Mesendoderm (in vitro differentiated cells): Measurements from ENCODE around the gene PIBF1.
"Not testable (repeated sequence)": the region's sequence is repeated elsewhere in the genome, so short reads cannot be mapped to it uniquely, and the experiment has no call there.

Experiments
- DNase-seq: peaks from one replicate; pipeline ENCODE4 v3.0.0; 2013
- H2AK5ac ChIP-seq: 2 replicates; pipeline ENCODE4 v1.6.1; 2013; ENCODE audit warnings: low read length, inconsistent platforms
- H2BK120ac ChIP-seq: 2 replicates; pipeline ENCODE4 v1.6.1; 2013; ENCODE audit warnings: low read depth, mild to moderate bottlenecking, low read length, moderate library complexity, mixed read lengths
- H2BK15ac ChIP-seq: replicated peaks from 2 replicates; pipeline ENCODE4 v1.6.1; 2013; ENCODE audit warnings: low read depth, mild to moderate bottlenecking, moderate library complexity
- H2BK5ac ChIP-seq: 2 replicates; pipeline ENCODE4 v1.6.1; 2013; ENCODE audit warnings: low read length, inconsistent platforms
- H3K18ac ChIP-seq: 2 replicates; pipeline ENCODE4 v1.6.1; 2013; ENCODE audit warnings: mild to moderate bottlenecking, low read length, mixed read lengths
- H3K23ac ChIP-seq: one replicate; pipeline ENCODE4 v1.6.1; 2013; ENCODE audit warnings: low read length
- H3K27ac ChIP-seq: 2 replicates; pipeline ENCODE4 v1.5.1; 2013; ENCODE audit warnings: low read depth, mild to moderate bottlenecking, inconsistent platforms, low read length, moderate library complexity
- H3K27me3 ChIP-seq: 2 replicates; pipeline ENCODE4 v1.6.1; 2013; ENCODE audit warnings: low read length, control low read depth, mild to moderate bottlenecking, inconsistent platforms; ENCODE audit not compliant: insufficient read depth, poor library complexity
- H3K36me3 ChIP-seq: 2 replicates; pipeline ENCODE4 v1.6.1; 2013; ENCODE audit warnings: low read length, inconsistent platforms; ENCODE audit not compliant: control insufficient read depth, insufficient read depth
- H3K4ac ChIP-seq: one replicate; pipeline ENCODE4 v1.6.1; 2013; ENCODE audit warnings: low read depth, mild to moderate bottlenecking, low read length, moderate library complexity
- H3K4me1 ChIP-seq: 2 replicates; pipeline ENCODE4 v1.6.1; 2013; ENCODE audit warnings: low read depth, low read length, inconsistent platforms; ENCODE audit not compliant: control insufficient read depth
- H3K4me2 ChIP-seq: 2 replicates; pipeline ENCODE4 v1.6.1; 2013; ENCODE audit warnings: low read length
- H3K4me3 ChIP-seq: 2 replicates; pipeline ENCODE4 v1.5.1; 2013; ENCODE audit warnings: mild to moderate bottlenecking, low read length
- H3K56ac ChIP-seq: one replicate; pipeline ENCODE4 v1.6.1; 2013; ENCODE audit warnings: low read length
- H3K79me1 ChIP-seq: 2 replicates; pipeline ENCODE4 v1.6.1; 2013; ENCODE audit warnings: low read length, inconsistent platforms
- H3K79me2 ChIP-seq: 2 replicates; pipeline ENCODE4 v1.6.1; 2013; ENCODE audit warnings: mild to moderate bottlenecking, low read length; ENCODE audit not compliant: control insufficient read depth, insufficient read depth
- H3K9ac ChIP-seq: 2 replicates; pipeline ENCODE4 v1.6.1; 2013; ENCODE audit warnings: low read length, inconsistent platforms
- H4K5ac ChIP-seq: one replicate; pipeline ENCODE4 v1.6.1; 2013; ENCODE audit warnings: low read length
- H4K8ac ChIP-seq: one replicate; pipeline ENCODE4 v1.6.1; 2013; ENCODE audit warnings: low read depth, mild to moderate bottlenecking, control low read depth, low read length, moderate library complexity
- WGBS: extraction: QIAGEN DNeasy Blood & Tissue Kit; methylation state at CpG from one replicate; pipeline ENCODE4 v1.1.7; 2013; ENCODE audit warnings: low lambda C conversion rate, missing lambda C conversion rate; ENCODE audit not compliant: insufficient coverage; ENCODE audit errors: extremely low coverage; 5-methylcytosine and 5-hydroxymethylcytosine counted together

The PIBF1 gene

DNA sequence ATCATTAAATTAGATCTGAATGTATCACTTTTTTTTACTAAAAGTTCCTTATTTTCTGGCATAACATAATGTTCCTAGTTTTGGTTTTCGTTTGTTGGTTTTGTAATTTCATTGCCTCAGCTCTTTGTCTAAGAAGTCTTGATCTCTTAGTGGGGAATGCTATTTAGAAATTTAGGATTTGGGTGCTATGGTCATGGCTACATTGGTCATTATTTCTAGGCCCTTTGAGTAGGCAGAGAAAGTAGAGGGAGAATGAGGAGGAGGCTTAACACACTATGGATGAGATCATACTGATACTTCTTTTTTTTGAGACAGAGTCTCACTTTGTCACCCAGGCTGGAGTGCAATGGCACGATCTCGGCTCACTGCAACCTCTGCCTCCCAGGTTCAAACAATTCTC is 41.8 kb downstream of the PIBF1 start:
- H3K79me2 ChIP-seq, result no peaks in the 10 kb centered on the region
- no peak overlapping the region for H2BK5ac ChIP-seq
- no peak overlapping the region for H3K4me2 ChIP-seq
- H2BK120ac ChIP-seq, result no peak overlapping the region
- H4K5ac ChIP-seq, result no peak overlapping the region
- H3K27ac ChIP-seq, result no peak overlapping the region
- no peaks in the 10 kb centered on the region for H3K79me1 ChIP-seq
- peaks cover 4% of the 10 kb centered on the region for H3K4me1 ChIP-seq
- WGBS, result no CpG with 5 or more reads among the region's 3 CpGs
- H2BK15ac ChIP-seq, result no peak overlapping the region
- no peak overlapping the region for H3K23ac ChIP-seq
- H3K9ac ChIP-seq, result no peak overlapping the region
- H3K36me3 ChIP-seq, result no peaks in the 10 kb centered on the region
- no peak overlapping the region for H3K56ac ChIP-seq
- no peak overlapping the region for H3K4ac ChIP-seq
- no peak overlapping the region for H3K4me3 ChIP-seq
- no peak overlapping the region for H4K8ac ChIP-seq
- no peak overlapping the region for H3K18ac ChIP-seq
- DNase-seq, result no peak
- no peak overlapping the region for H2AK5ac ChIP-seq
- no peaks in the 10 kb centered on the region for H3K27me3 ChIP-seq

GRCh38 chr13:72834601-72835000 is 52.7 kb downstream of the PIBF1 start:
- no peak overlapping the region for H3K9ac ChIP-seq
- no peak overlapping the region for H2BK120ac ChIP-seq
- no peaks in the 10 kb centered on the region for H3K4me1 ChIP-seq
- no peak overlapping the region for H4K5ac ChIP-seq
- no peak overlapping the region for H3K18ac ChIP-seq
- H2BK5ac ChIP-seq, result no peak overlapping the region
- no peaks in the 10 kb centered on the region for H3K79me2 ChIP-seq
- no peaks in the 10 kb centered on the region for H3K27me3 ChIP-seq
- H4K8ac ChIP-seq, result no peak overlapping the region
- no peak overlapping the region for H3K4ac ChIP-seq
- no peak overlapping the region for H3K56ac ChIP-seq
- H3K4me2 ChIP-seq, result no peak overlapping the region
- no peak overlapping the region for H3K27ac ChIP-seq
- no peak overlapping the region for H2BK15ac ChIP-seq
- H3K36me3 ChIP-seq, result no peaks in the 10 kb centered on the region
- WGBS, result 100% methylated on average over 1 of the region's 3 CpGs
- no peaks in the 10 kb centered on the region for H3K79me1 ChIP-seq
- DNase-seq, result no peak
- H2AK5ac ChIP-seq, result no peak overlapping the region
- H3K23ac ChIP-seq, result no peak overlapping the region
- H3K4me3 ChIP-seq, result no peak overlapping the region

GRCh38 chr13:72839831-72840426 is 58.0 kb downstream of the PIBF1 start:
- H3K79me2 ChIP-seq, result no peaks in the 10 kb centered on the region
- H2BK15ac ChIP-seq, result no peak overlapping the region
- no peak overlapping the region for H3K4ac ChIP-seq
- H3K56ac ChIP-seq, result no peak overlapping the region
- H3K27me3 ChIP-seq, result no peaks in the 10 kb centered on the region
- H3K27ac ChIP-seq, result no peak overlapping the region
- peak; percentile 76 for DNase-seq
- H3K4me2 ChIP-seq, result no peak overlapping the region
- no peaks in the 10 kb centered on the region for H3K36me3 ChIP-seq
- no peak overlapping the region for H2BK120ac ChIP-seq
- H3K18ac ChIP-seq, result no peak overlapping the region
- no peak overlapping the region for H3K9ac ChIP-seq
- H3K23ac ChIP-seq, result no peak overlapping the region
- H3K79me1 ChIP-seq, result no peaks in the 10 kb centered on the region
- no CpG with 5 or more reads among the region's 1 CpG for WGBS
- no peaks in the 10 kb centered on the region for H3K4me1 ChIP-seq
- no peak overlapping the region for H4K8ac ChIP-seq
- no peak overlapping the region for H2AK5ac ChIP-seq
- no peak overlapping the region for H2BK5ac ChIP-seq
- no peak overlapping the region for H3K4me3 ChIP-seq
- no peak overlapping the region for H4K5ac ChIP-seq

DNA sequence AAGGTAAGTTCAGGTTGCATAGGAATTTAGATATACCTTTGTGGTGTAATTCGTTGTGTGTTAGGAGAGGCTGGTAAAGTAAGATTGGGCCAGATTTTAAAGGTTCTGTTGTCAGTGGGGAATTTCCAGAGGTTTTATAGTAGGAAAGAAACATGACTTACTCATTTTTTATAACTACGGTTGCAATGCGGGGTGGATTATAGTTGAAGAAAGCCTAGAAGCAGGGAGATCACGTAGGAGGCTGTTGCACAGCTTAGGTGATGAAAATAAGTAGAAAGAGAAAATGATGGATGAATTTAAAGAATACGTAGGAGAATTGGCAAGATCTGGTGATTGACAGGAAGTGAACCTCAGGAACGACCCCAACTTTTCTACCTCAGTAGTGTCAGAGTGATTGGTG is 61.1 kb downstream of the PIBF1 start:
- H3K18ac ChIP-seq, result no peak overlapping the region
- no peaks in the 10 kb centered on the region for H3K36me3 ChIP-seq
- H3K56ac ChIP-seq, result no peak overlapping the region
- H2AK5ac ChIP-seq, result no peak overlapping the region
- H3K79me2 ChIP-seq, result no peaks in the 10 kb centered on the region
- H4K8ac ChIP-seq, result no peak overlapping the region
- no peaks in the 10 kb centered on the region for H3K27me3 ChIP-seq
- no peaks in the 10 kb centered on the region for H3K4me1 ChIP-seq
- H3K9ac ChIP-seq, result no peak overlapping the region
- H3K4ac ChIP-seq, result no peak overlapping the region
- no peak overlapping the region for H3K27ac ChIP-seq
- no peak for DNase-seq
- H2BK5ac ChIP-seq, result no peak overlapping the region
- H3K23ac ChIP-seq, result no peak overlapping the region
- H3K4me3 ChIP-seq, result no peak overlapping the region
- H4K5ac ChIP-seq, result no peak overlapping the region
- H2BK15ac ChIP-seq, result no peak overlapping the region
- no peak overlapping the region for H3K4me2 ChIP-seq
- no peak overlapping the region for H2BK120ac ChIP-seq
- 100% methylated on average over 1 of the region's 6 CpGs for whole genome bisulfite sequencing
- no peaks in the 10 kb centered on the region for H3K79me1 ChIP-seq

DNA sequence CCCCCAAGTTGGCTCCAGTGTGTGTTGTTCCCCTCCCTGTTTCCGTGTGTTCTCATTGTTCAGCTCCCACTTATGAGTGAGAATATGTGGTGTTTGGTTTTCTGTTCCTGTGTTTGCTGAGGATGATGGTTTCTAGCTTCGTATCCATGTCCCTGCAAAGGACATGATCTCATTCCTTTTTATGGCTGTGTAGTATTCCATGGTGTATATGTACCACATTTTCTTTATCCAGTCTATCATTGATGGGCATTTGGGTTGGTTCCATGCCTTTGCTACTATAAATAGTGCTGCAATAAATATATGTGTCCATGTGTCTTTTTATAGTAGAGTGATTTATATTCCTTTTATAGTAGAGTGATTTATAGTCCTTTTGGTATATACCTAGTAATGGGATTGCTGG is 63.2 kb downstream of the PIBF1 start:
- H3K23ac ChIP-seq, H3K4me2 ChIP-seq, H3K4me1 ChIP-seq, H3K79me2 ChIP-seq, H4K5ac ChIP-seq, H2BK15ac ChIP-seq, DNase-seq, H3K27ac ChIP-seq, H3K9ac ChIP-seq, H3K18ac ChIP-seq, H3K56ac ChIP-seq, H4K8ac ChIP-seq, H2AK5ac ChIP-seq, H3K79me1 ChIP-seq, H3K4me3 ChIP-seq, H3K4ac ChIP-seq, H2BK5ac ChIP-seq, H3K36me3 ChIP-seq, H2BK120ac ChIP-seq, H3K27me3 ChIP-seq: not testable (repeated sequence)
- WGBS, result no CpG with 5 or more reads among the region's 2 CpGs

GRCh38 chr13:72849571-72849970 is 67.6 kb downstream of the PIBF1 start:
- no peaks in the 10 kb centered on the region for H3K27me3 ChIP-seq
- H3K36me3 ChIP-seq, result no peaks in the 10 kb centered on the region
- no peak overlapping the region for H4K5ac ChIP-seq
- H3K23ac ChIP-seq, result no peak overlapping the region
- H3K79me2 ChIP-seq, result no peaks in the 10 kb centered on the region
- no peak overlapping the region for H2BK120ac ChIP-seq
- no peak overlapping the region for H3K27ac ChIP-seq
- no peak for DNase-seq
- no peak overlapping the region for H4K8ac ChIP-seq
- H2AK5ac ChIP-seq, result no peak overlapping the region
- no CpG with 5 or more reads among the region's 1 CpG for WGBS
- H3K4me2 ChIP-seq, result no peak overlapping the region
- no peak overlapping the region for H2BK15ac ChIP-seq
- H3K56ac ChIP-seq, result no peak overlapping the region
- H3K18ac ChIP-seq, result no peak overlapping the region
- H3K4ac ChIP-seq, result no peak overlapping the region
- H3K4me3 ChIP-seq, result no peak overlapping the region
- no peak overlapping the region for H2BK5ac ChIP-seq
- no peaks in the 10 kb centered on the region for H3K79me1 ChIP-seq
- no peak overlapping the region for H3K9ac ChIP-seq
- no peaks in the 10 kb centered on the region for H3K4me1 ChIP-seq
